Keratinocyte (primary cell): Measurements from ENCODE around the gene PLB1. TPM values are rescaled to one million over a fixed set of nuclear protein-coding genes. Genes with fewer than 3 reads are reported as not detected.
A peak's percentile ranks its signal among the peaks of the same experiment; 100 is the strongest.

Experiments used
- DNase-seq: peaks from one replicate; pipeline ENCODE4 v3.0.0-alpha.2; 2011; ENCODE audit warnings: low read depth, missing footprints, low spot score
- FAIRE-seq: peaks from 2 replicates; lab custom pipeline; 2011; peaks lifted over from hg19 to GRCh38; lab: Jason Lieb, UNC
- H2AFZ ChIP-seq: 2 replicates; pipeline ENCODE4 v1.6.0; 2012; ENCODE audit warnings: low read length, control low read depth, inconsistent platforms; ENCODE audit not compliant: control insufficient read depth
- H3K27ac ChIP-seq: 2 replicates; pipeline ENCODE4 v1.5.1; 2011; ENCODE audit warnings: low read length; ENCODE audit not compliant: control insufficient read depth, insufficient read depth
- H3K27me3 ChIP-seq: 3 replicates; pipeline ENCODE4 v1.6.0; 2011; ENCODE audit warnings: low read length; ENCODE audit not compliant: control insufficient read depth, insufficient read depth; ENCODE audit errors: extremely low read depth
- H3K36me3 ChIP-seq, 2 experiments: 2 replicates in 1 of 2; 3 replicates in 1 of 2; pipeline ENCODE4 v1.5.1; 2011; ENCODE audit warnings: low read length in 2 of 2, mild to moderate bottlenecking in 1 of 2; ENCODE audit not compliant: control insufficient read depth in 2 of 2, insufficient read depth in 2 of 2; ENCODE audit errors: extremely low read depth in 1 of 2
- H3K4me1 ChIP-seq: 3 replicates; pipeline ENCODE4 v1.5.1; 2011; ENCODE audit warnings: low read length; ENCODE audit not compliant: control insufficient read depth, insufficient read depth; ENCODE audit errors: extremely low read depth
- H3K4me2 ChIP-seq: 3 replicates; pipeline ENCODE4 v1.6.0; 2011; ENCODE audit warnings: low read depth, low read length; ENCODE audit not compliant: control insufficient read depth, insufficient read depth; ENCODE audit errors: extremely low read depth
- H3K4me3 ChIP-seq, 3 experiments: fragments of 200-600 bp in 1 of 3; sonication (generic) in 1 of 3; 2 replicates in 2 of 3; 3 replicates in 1 of 3; pipeline ENCODE4 v1.5.1; 2011 to 2016; ENCODE audit warnings: low read length in 3 of 3, mild to moderate bottlenecking in 3 of 3, control low read depth in 2 of 3, inconsistent platforms in 1 of 3, low read depth in 1 of 3, mixed read lengths in 1 of 3, mixed run types in 1 of 3, moderate library complexity in 1 of 3; ENCODE audit not compliant: control insufficient read depth in 2 of 3, insufficient read depth in 2 of 3; ENCODE audit errors: extremely low read depth in 1 of 3
- H3K79me2 ChIP-seq: 2 replicates; pipeline ENCODE4 v1.6.0; 2012; ENCODE audit warnings: low read length; ENCODE audit not compliant: control insufficient read depth, insufficient read depth
- H3K9ac ChIP-seq: 3 replicates; pipeline ENCODE4 v1.6.0; 2011; ENCODE audit warnings: low read length; ENCODE audit not compliant: control insufficient read depth, insufficient read depth; ENCODE audit errors: extremely low read depth
- H3K9me1 ChIP-seq: 3 replicates; pipeline ENCODE4 v1.6.0; 2011; ENCODE audit warnings: low read length; ENCODE audit not compliant: control insufficient read depth, insufficient read depth; ENCODE audit errors: extremely low read depth
- H3K9me3 ChIP-seq: 2 replicates; pipeline ENCODE4 v1.5.1; 2012; ENCODE audit warnings: low read depth, low read length; ENCODE audit not compliant: control insufficient read depth
- H4K20me1 ChIP-seq: 3 replicates; pipeline ENCODE4 v1.6.0; 2011; ENCODE audit warnings: low read length; ENCODE audit not compliant: control insufficient read depth, insufficient read depth; ENCODE audit errors: extremely low read depth
- CTCF ChIP-seq, 3 experiments: IDR thresholded peaks in 1 of 3; conservative IDR thresholded peaks in 1 of 3; optimal IDR thresholded peaks in 1 of 3; 2 replicates in 2 of 3; 3 replicates in 1 of 3; pipeline versions ENCODE3 to v1.5.1; 2011; ENCODE audit warnings: low read length in 3 of 3, mild to moderate bottlenecking in 3 of 3, moderate library complexity in 2 of 3, control low read depth in 1 of 3, inconsistent platforms in 1 of 3; ENCODE audit not compliant: insufficient read depth in 2 of 3; ENCODE audit errors: extremely low read depth in 1 of 3
- EZH2 ChIP-seq: IDR thresholded peaks from one replicate; pipeline ENCODE4 v1.6.1; 2012; ENCODE audit warnings: inconsistent platforms, mild to moderate bottlenecking, low read length, moderate library complexity
- dilution Hi-C: fragments of 300-500 bp; cut with MboI; formaldehyde crosslinking; loops from one replicate; pipeline ENCODE4 v1.7.0; 2020; ENCODE audit warnings: low sequenced_read_pairs; ENCODE audit not compliant: extremely low pct_ligation_motif_present
- polyA plus RNA-seq, 5 experiments: library from polyadenylated mRNA; depleted of rRNA in 3 of 5; stranded (reverse) in 3 of 5; stranded (forward) in 1 of 5; unstranded in 1 of 5; fragments of >200 nt; gene quantifications; 1 replicate in 1 of 5; 2 replicates in 3 of 5; 3 replicates in 1 of 5; pipeline versions ENCODE4 v1.2.1 to v1.2.3, GENCODE V29; 2011 to 2012; ENCODE audit warnings: missing spikeins in 2 of 5, low read depth in 1 of 5, low replicate concordance in 1 of 5

PLB1 gene
- polyA plus RNA-seq, 1 donor (not counting 4 experiments of a cell fraction or from before 2014, with no cell fraction given) = 6.7 TPM

GRCh38 chr2:28624436-28624792 is 128.6 kb downstream of the PLB1 start:
- no peaks in the 10 kb centered on the region for H3K27me3 ChIP-seq
- dilution Hi-C loops = no loop called here
- FAIRE-seq (no peak), DNase-seq (no peak)
- H3K79me2 ChIP-seq = no peaks in the 10 kb centered on the region
- H3K4me3 ChIP-seq = no peak overlapping the region
- no peak for TF ChIP-seq CTCF (optimal IDR thresholded peaks at IDR 0.05 in 1 of 3, IDR thresholded peaks at IDR 0.05 in 1 of 3, conservative IDR thresholded peaks at IDR 0.05 in 1 of 3; ENCODE audit: extremely low read depth in 1 of 3, insufficient read depth in 2 of 3, low read length in 3 of 3)
- no peak for TF ChIP-seq EZH2
- no peaks in the 10 kb centered on the region for H4K20me1 ChIP-seq
- H3K9me1 ChIP-seq = no peaks in the 10 kb centered on the region
- no peaks in the 10 kb centered on the region for H3K36me3 ChIP-seq
- no peak overlapping the region for H3K27ac ChIP-seq
- H2AFZ ChIP-seq = no peak overlapping the region
- no peaks in the 10 kb centered on the region for H3K9me3 ChIP-seq
- peaks cover 20% of the 10 kb centered on the region for H3K4me1 ChIP-seq
- H3K9ac ChIP-seq = no peak overlapping the region
- H3K4me2 ChIP-seq = no peak overlapping the region

- Histone ChIP-seq H3K9ac (peak overlapping the region; percentile 23), H4K20me1 (no peaks in the 10 kb centered on the region), H3K4me2 (no peak overlapping the region), H3K4me3 (no peak overlapping the region), H3K9me1 (no peaks in the 10 kb centered on the region), H3K9me3 (no peaks in the 10 kb centered on the region), H3K27ac (no peak overlapping the region), H2AFZ (peak overlapping the region; percentile 63), H3K4me1 (peaks cover 20% of the 10 kb centered on the region), H3K79me2 (no peaks in the 10 kb centered on the region), H3K36me3 (no peaks in the 10 kb centered on the region), H3K27me3 (no peaks in the 10 kb centered on the region)
- DNase-seq = no peak
- dilution Hi-C loops = no loop called here
- no peak for FAIRE-seq
- TF ChIP-seq EZH2 = no peak
- peak in 1 of 3 experiments; percentile 6 for TF ChIP-seq CTCF (optimal IDR thresholded peaks at IDR 0.05 in 1 of 3, IDR thresholded peaks at IDR 0.05 in 1 of 3, conservative IDR thresholded peaks at IDR 0.05 in 1 of 3; ENCODE audit: extremely low read depth in 1 of 3, insufficient read depth in 2 of 3, low read length in 3 of 3)
Observed at GRCh38 chr2:28624793-28625701, 129.2 kb downstream of the PLB1 start.
